ENCODE data around the gene MLN. TPM values are rescaled to one million over a fixed set of nuclear protein-coding genes. Genes with fewer than 3 reads are reported as not detected.

Gene MLN
- total RNA-seq, 1 experiment from 2014 or later, result not detected

DNA sequence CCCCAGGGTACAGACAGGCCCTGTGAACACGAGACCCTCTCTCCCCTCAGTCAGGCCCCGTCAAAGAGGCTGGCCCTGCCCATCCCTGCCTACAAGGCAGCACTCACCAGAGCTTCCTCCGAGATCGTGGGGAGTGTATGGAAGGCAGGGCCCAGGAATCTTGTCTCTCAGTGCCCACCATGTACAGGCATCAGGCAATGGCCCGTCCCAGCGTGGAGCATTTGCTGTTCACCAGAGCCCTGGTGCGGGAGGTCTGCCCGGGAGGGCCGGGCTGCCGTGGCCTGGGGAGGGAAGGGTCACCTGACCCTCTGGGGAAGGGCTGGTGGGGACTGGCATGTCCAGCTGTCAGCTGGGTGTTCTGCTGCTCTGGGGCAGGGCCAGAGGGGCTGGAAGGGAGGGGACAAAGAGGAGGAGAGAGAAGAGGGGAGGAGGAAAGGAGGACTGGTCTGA lies 57.1 kb downstream of the MLN start, which contains the start of gene IP6K3:
TSS of gene IP6K3 (minus strand) at position 255 of the 450 bp plus-strand sequence. CDS start 11,429 bp downstream, outside the sequence.
- Histone ChIP-seq H3K4ac (ENCODE audit: low read depth, low read length) (no peak within 1 kb of the TSS), H3K14ac (ENCODE audit: insufficient read depth, low read length) (no peak within 1 kb of the TSS; the same call in 1 of the 2 replicates), H3K79me1 (ENCODE audit: insufficient read depth, low read depth, low read length, poor library complexity, severe bottlenecking) (no peaks in the 10 kb centered on the region), H3K23me2 (ENCODE audit: insufficient read length, low read depth, low read length, poor library complexity, severe bottlenecking) (no peaks in the 10 kb centered on the region), H2BK20ac (ENCODE audit: low read depth, low read length, poor library complexity, severe bottlenecking) (no peak within 1 kb of the TSS), H3K56ac (ENCODE audit: insufficient read length, low read depth, low read length) (no peak within 1 kb of the TSS), H3K79me2 (ENCODE audit: insufficient read depth, low read length) (no peaks in the 10 kb centered on the region), H2BK12ac (ENCODE audit: insufficient read length, low read depth, low read length) (no peak within 1 kb of the TSS), H3K27ac (ENCODE audit: insufficient read length, low read depth, low read length) (no peak within 1 kb of the TSS), H2BK5ac (ENCODE audit: insufficient read length, low read length) (no peak within 1 kb of the TSS), H3K4me1 (ENCODE audit: insufficient read depth, low read length) (peaks cover 8% of the 10 kb centered on the region; the same call in 1 of the 2 replicates), H2AFZ (ENCODE audit: low read length) (no peak within 1 kb of the TSS), H2AK5ac (ENCODE audit: insufficient read length, low read length) (no peak within 1 kb of the TSS), H4K8ac (replicated peaks; ENCODE audit: insufficient read length, low read depth, low read length) (no peak within 1 kb of the TSS), H3K18ac (ENCODE audit: insufficient read length, low read depth, low read length) (peak within 1 kb of the TSS; percentile 18), H3K27me3 (ENCODE audit: insufficient read depth, low read length) (no peaks in the 10 kb centered on the region), H3K9me3 (ENCODE audit: control insufficient read depth, low read depth, low read length) (no peaks in the 10 kb centered on the region), H3T11ph (ENCODE audit: low read length) (no peak within 1 kb of the TSS), H2BK120ac (ENCODE audit: low read depth, low read length, poor library complexity, severe bottlenecking) (no peak within 1 kb of the TSS), H3K9ac (ENCODE audit: extremely low read depth, insufficient read length, low read length) (no peak within 1 kb of the TSS), H2BK15ac (ENCODE audit: low read depth, low read length) (no peak within 1 kb of the TSS), H3K23ac (ENCODE audit: insufficient read length, low read depth, low read length) (no peak within 1 kb of the TSS), H4K91ac (ENCODE audit: insufficient read length, low read depth, low read length) (no peak within 1 kb of the TSS), H4K20me1 (ENCODE audit: control insufficient read depth, insufficient read depth, insufficient read length) (no peaks in the 10 kb centered on the region), H4K5ac (ENCODE audit: insufficient read length, low read depth, low read length) (no peak within 1 kb of the TSS), H3K4me2 (ENCODE audit: insufficient read depth, insufficient read length, low read length) (no peak within 1 kb of the TSS)
- Mint-ChIP-seq H3K27ac (peak within 1 kb of the TSS in 1 of 3 experiments; percentile 30; a peak in 3 of 7 replicates), H3K27me3 (ENCODE audit: low read depth) (peaks cover 13% of the 10 kb centered on the region), H3K36me3 (ENCODE audit: insufficient read depth in 1 of 3, low read depth in 3 of 3) (no peaks in the 10 kb centered on the region; a peak in 1 of 7 replicates), H3K4me1 (peaks cover 50 to 80% of the 10 kb centered on the region in 2 experiments), H3K9me3 (no peaks in the 10 kb centered on the region), H3K4me3 (no peak within 1 kb of the TSS; a peak in 1 of 5 replicates)
- WGBS (ENCODE audit: extremely low coverage, insufficient read length, low lambda C conversion rate), result no CpG with 5 or more reads among the region's 10 CpGs
- DNase-seq, result no peak
- TF ChIP-seq, protein P1, sequence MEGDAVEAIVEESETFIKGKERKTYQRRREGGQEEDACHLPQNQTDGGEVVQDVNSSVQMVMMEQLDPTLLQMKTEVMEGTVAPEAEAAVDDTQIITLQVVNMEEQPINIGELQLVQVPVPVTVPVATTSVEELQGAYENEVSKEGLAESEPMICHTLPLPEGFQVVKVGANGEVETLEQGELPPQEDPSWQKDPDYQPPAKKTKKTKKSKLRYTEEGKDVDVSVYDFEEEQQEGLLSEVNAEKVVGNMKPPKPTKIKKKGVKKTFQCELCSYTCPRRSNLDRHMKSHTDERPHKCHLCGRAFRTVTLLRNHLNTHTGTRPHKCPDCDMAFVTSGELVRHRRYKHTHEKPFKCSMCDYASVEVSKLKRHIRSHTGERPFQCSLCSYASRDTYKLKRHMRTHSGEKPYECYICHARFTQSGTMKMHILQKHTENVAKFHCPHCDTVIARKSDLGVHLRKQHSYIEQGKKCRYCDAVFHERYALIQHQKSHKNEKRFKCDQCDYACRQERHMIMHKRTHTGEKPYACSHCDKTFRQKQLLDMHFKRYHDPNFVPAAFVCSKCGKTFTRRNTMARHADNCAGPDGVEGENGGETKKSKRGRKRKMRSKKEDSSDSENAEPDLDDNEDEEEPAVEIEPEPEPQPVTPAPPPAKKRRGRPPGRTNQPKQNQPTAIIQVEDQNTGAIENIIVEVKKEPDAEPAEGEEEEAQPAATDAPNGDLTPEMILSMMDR (conservative IDR thresholded peaks at IDR 0.05), result no peak

Data from H9 (cell line).